IPS-NIHi7 (cell line): ENCODE results near the gene LYSMD2.

Experiments
- DNase-seq: peaks from one replicate; pipeline ENCODE4 v3.0.0; 2012; ENCODE audit warnings: mixed read lengths; ENCODE audit errors: extremely low spot score

The LYSMD2 gene

GRCh38 chr15:51720201-51720995, 17.1 kb downstream of the LYSMD2 start:
- DNase-seq, result no peak

GRCh38 chr15:51718746-51719145, 18.7 kb downstream of the LYSMD2 start:
- DNase-seq, result no peak

- no peak for DNase-seq
These were observed 19.2 kb downstream of the LYSMD2 start for GRCh38 chr15:51718219-51718618.

GRCh38 chr15:51714911-51715310, 22.5 kb downstream of the LYSMD2 start:
- DNase-seq, result no peak

GRCh38 chr15:51714162-51714561, 23.3 kb downstream of the LYSMD2 start:
- no peak for DNase-seq

- no peak for DNase-seq
These were observed 28.4 kb downstream of the LYSMD2 start for GRCh38 chr15:51709031-51709430.

- DNase-seq, result no peak
These were observed 29.4 kb downstream of the LYSMD2 start for GRCh38 chr15:51708013-51708412.

GRCh38 chr15:51706926-51707608, 30.4 kb downstream of the LYSMD2 start:
- DNase-seq, result no peak

- no peak for DNase-seq
These were observed 31.2 kb downstream of the LYSMD2 start for GRCh38 chr15:51706291-51706690.

GRCh38 chr15:51702710-51703109, 34.7 kb downstream of the LYSMD2 start:
- DNase-seq, result no peak

- no peak for DNase-seq
These were observed 38.1 kb downstream of the LYSMD2 start for GRCh38 chr15:51699373-51699772.

GRCh38 chr15:51697163-51697562, 40.3 kb downstream of the LYSMD2 start:
- DNase-seq, result no peak

- no peak for DNase-seq
These were observed 40.9 kb downstream of the LYSMD2 start for GRCh38 chr15:51696566-51696965.

GRCh38 chr15:51692154-51692553, 45.3 kb downstream of the LYSMD2 start:
- DNase-seq, result no peak

GRCh38 chr15:51688863-51689262, 48.6 kb downstream of the LYSMD2 start:
- DNase-seq, result peak; percentile 23

GRCh38 chr15:51687565-51687964, 49.9 kb downstream of the LYSMD2 start:
- no peak for DNase-seq

- peak; percentile 94 for DNase-seq
These were observed 56.0 kb downstream of the LYSMD2 start, which contains the start of gene SCG3 for GRCh38 chr15:51681303-51681963. Gene SCG3, plus strand, starts transcription at chr15:51681503. Its CDS starts 253 bp downstream, at chr15:51681756.

- DNase-seq, result no peak
These were observed 57.1 kb downstream of the LYSMD2 start for GRCh38 chr15:51680321-51680720.

GRCh38 chr15:51678096-51678495, 59.4 kb downstream of the LYSMD2 start:
- no peak for DNase-seq

- no peak for DNase-seq
These were observed 60.0 kb downstream of the LYSMD2 start for GRCh38 chr15:51677452-51677851.

GRCh38 chr15:51677021-51677420, 60.4 kb downstream of the LYSMD2 start:
- DNase-seq, result no peak

GRCh38 chr15:51675234-51675633, 62.2 kb downstream of the LYSMD2 start:
- no peak for DNase-seq
